BLaER1 treated with 17β-estradiol and CSF1 and Interleukin-3, amounts not matched to agents 10 nM and 100 nM (cell line): ENCODE results near the gene SPC25.

Experiments
- H3K27ac ChIP-seq, 11 experiments: shearing (Covaris generic); formaldehyde crosslinking; 2 replicates each; pipeline ENCODE4 v1.8.1; 2022
- H3K27me3 ChIP-seq, 11 experiments: shearing (Covaris generic); formaldehyde crosslinking; 2 replicates each; pipeline ENCODE4 v1.8.1; 2022
- H3K36me3 ChIP-seq, 11 experiments: shearing (Covaris generic); formaldehyde crosslinking; 2 replicates each; pipeline ENCODE4 v1.8.1; 2022
- H3K4me1 ChIP-seq, 10 experiments: shearing (Covaris generic); formaldehyde crosslinking; 2 replicates each; pipeline ENCODE4 v1.8.1; 2022
- H3K4me2 ChIP-seq, 11 experiments: shearing (Covaris generic); formaldehyde crosslinking; 2 replicates each; pipeline ENCODE4 v1.8.1; 2022
- H3K4me3 ChIP-seq, 10 experiments: shearing (Covaris generic); formaldehyde crosslinking; 2 replicates each; pipeline ENCODE4 v1.8.1; 2022
- H3K9ac ChIP-seq, 11 experiments: shearing (Covaris generic); formaldehyde crosslinking; 2 replicates each; pipeline ENCODE4 v1.8.1; 2022
- H3K9me3 ChIP-seq, 11 experiments: shearing (Covaris generic); formaldehyde crosslinking; replicated peaks in 1 of 11; 2 replicates each; pipeline ENCODE4 v1.8.1; 2022
- H4K20me1 ChIP-seq, 11 experiments: shearing (Covaris generic); formaldehyde crosslinking; 2 replicates each; pipeline ENCODE4 v1.8.1; 2022
- Cebpa-rat ChIP-seq, 11 experiments: shearing (Covaris generic); IDR thresholded peaks; 2 replicates each; pipeline ENCODE4 v1.8.1; 2022

The SPC25 gene

DNA sequence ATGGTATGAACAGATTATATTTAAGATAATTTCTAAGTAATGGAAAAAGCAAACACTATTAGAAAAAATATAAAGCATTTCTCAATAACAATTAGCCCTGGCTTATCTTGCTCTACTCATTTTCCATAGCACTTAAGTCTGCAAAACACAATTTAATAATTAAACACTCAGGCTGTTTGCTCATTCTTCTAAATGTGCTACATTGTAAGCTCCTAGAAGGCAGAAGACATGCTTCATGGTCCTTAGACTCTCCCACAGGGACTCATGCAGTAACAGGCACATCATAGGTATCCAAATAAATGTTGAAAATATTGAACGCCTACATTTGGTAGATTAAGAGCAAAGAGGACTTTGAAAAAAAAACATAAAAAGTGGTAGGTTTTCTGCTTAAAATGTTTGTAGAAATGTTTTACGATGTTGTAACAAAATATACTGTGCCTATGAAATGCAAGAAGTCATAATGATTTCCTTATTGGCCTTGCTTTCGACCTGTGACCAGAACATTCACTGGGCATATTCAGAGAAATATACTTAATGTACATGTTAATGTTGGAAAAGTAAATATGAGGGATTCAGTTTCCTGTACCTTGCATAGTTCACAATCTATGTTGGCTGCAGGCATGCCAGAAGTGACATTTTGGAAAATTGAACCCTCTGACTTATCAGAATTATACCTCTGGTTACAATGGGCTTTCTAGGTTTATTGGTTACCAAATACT is 38.0 kb upstream of the SPC25 start:
- Histone ChIP-seq H3K27ac (no peak overlapping the region), H3K4me1 (peaks cover 0 to 25% (median 11%) of the 10 kb centered on the region in 10 experiments; a peak in 10 of 20 replicates), H3K36me3 (no peaks in the 10 kb centered on the region), H3K4me3 (no peak overlapping the region), H3K4me2 (no peak overlapping the region), H3K27me3 (no peaks in the 10 kb centered on the region), H4K20me1 (no peaks in the 10 kb centered on the region), H3K9me3 (peaks cover 0 to 5% (median 0%) of the 10 kb centered on the region in 11 experiments; a peak in 1 of 22 replicates), H3K9ac (no peak overlapping the region)
- TF ChIP-seq Cebpa-rat (IDR thresholded peaks at IDR 0.05), result no peak

DNA sequence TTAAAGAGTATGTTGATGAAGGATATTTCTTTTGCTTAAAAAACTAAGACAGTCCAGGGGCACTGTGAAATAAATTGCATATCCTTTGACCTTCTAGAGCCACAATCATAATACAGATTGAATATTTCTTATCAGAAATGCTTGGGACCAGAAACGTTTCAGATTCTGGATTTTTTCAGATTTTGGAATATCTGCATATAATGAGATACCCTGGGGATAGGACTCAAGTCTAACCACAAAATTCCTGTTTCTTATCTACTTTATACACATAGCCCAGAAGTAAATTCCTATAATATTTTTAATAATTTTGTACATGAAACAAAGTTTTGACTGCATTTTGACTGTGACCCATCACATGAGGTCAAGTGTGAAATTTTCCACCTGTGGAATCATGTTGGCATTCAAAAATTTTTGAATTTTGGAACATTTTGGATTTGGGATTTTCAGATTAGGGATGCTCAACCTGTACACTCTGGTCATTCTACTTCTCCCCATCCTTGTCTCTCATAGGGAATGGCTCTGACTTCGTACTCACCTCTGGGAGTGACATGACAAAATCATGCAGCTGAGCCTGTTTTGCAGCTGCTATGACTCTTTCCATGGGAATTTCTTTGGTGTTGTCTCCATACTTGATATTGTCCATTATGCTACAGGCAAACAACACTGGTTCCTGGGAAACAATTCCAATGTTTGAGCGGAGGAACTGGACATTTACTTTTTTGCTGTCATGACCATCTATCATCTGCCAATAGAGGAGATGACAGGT is 36.6 kb upstream of the SPC25 start:
- Histone ChIP-seq H3K27me3 (no peaks in the 10 kb centered on the region), H3K4me1 (peaks cover 0 to 25% (median 11%) of the 10 kb centered on the region in 10 experiments; a peak in 10 of 20 replicates), H3K4me3 (no peak overlapping the region), H3K27ac (no peak overlapping the region), H3K9ac (no peak overlapping the region), H4K20me1 (no peaks in the 10 kb centered on the region), H3K9me3 (no peaks in the 10 kb centered on the region), H3K36me3 (no peaks in the 10 kb centered on the region), H3K4me2 (no peak overlapping the region)
- no peak for TF ChIP-seq Cebpa-rat (IDR thresholded peaks at IDR 0.05)

GRCh38 chr2:168920504-168921157 is 30.4 kb upstream of the SPC25 start:
- Histone ChIP-seq H3K4me3 (no peak overlapping the region), H3K4me1 (no peaks in the 10 kb centered on the region), H3K4me2 (no peak overlapping the region), H3K27me3 (no peaks in the 10 kb centered on the region), H3K9me3 (peaks cover 2 to 8% (median 3%) of the 10 kb centered on the region in 11 experiments; a peak in 15 of 22 replicates), H4K20me1 (no peaks in the 10 kb centered on the region), H3K9ac (no peak overlapping the region), H3K36me3 (no peaks in the 10 kb centered on the region), H3K27ac (no peak overlapping the region)
- no peak for TF ChIP-seq Cebpa-rat (IDR thresholded peaks at IDR 0.05)

DNA sequence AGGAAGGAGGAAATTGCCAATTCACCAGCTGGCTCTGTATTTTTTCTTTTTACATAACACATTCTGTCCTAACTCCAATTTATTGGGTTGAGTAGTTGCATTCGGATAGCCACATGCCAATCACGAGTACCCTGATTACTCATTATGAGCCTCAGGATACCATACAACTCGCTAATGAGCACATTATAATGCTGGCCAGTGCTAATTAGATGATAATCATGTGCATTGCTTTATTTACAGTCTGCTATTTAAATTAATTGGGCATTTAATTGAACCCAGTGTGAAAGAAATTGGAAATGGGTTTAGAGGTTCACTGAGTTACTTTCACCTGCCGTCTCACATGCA is 26.1 kb upstream of the SPC25 start:
- no peak for TF ChIP-seq Cebpa-rat (IDR thresholded peaks at IDR 0.05)
- no peaks in the 10 kb centered on the region for H3K36me3 ChIP-seq
- H3K4me2 ChIP-seq, result no peak overlapping the region
- no peak overlapping the region for H3K4me3 ChIP-seq
- no peak overlapping the region for H3K9ac ChIP-seq
- peaks cover 5 to 12% (median 6%) of the 10 kb centered on the region in 11 experiments; a peak in 15 of 22 replicates for H3K9me3 ChIP-seq
- no peaks in the 10 kb centered on the region; a peak in 2 of 22 replicates for H3K27me3 ChIP-seq
- H4K20me1 ChIP-seq, result no peaks in the 10 kb centered on the region
- no peaks in the 10 kb centered on the region for H3K4me1 ChIP-seq
- no peak overlapping the region for H3K27ac ChIP-seq

GRCh38 chr2:168915441-168916330 is 25.5 kb upstream of the SPC25 start:
- Histone ChIP-seq H3K27ac (no peak overlapping the region), H3K4me3 (no peak overlapping the region), H3K9ac (no peak overlapping the region), H3K36me3 (no peaks in the 10 kb centered on the region), H3K4me2 (no peak overlapping the region), H3K9me3 (peaks cover 5 to 12% (median 6%) of the 10 kb centered on the region in 11 experiments; a peak in 15 of 22 replicates), H3K4me1 (no peaks in the 10 kb centered on the region), H4K20me1 (no peaks in the 10 kb centered on the region), H3K27me3 (no peaks in the 10 kb centered on the region; a peak in 2 of 22 replicates)
- no peak for TF ChIP-seq Cebpa-rat (IDR thresholded peaks at IDR 0.05)

DNA sequence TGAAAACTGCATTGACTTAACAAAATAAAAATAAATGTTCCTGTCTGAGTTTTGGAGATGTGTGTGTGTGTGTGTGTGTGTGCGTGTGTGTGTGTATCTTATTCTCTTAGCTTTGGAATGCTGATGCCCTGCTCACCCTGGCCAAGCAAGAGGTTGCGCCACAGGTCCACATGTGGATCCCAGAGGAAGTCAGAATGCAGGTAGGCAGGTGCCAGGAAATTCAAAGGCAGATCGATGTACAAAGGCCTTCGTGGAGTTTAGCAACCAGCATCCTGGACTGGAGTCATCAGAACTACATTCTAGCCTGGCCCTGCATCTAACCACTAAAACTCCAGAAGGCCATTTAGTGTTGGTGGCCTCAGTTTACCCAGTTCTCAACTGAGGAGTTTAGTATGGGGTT is 23.3 kb upstream of the SPC25 start:
- Histone ChIP-seq H3K27ac (no peak overlapping the region), H3K4me3 (no peak overlapping the region), H3K4me1 (no peaks in the 10 kb centered on the region), H3K36me3 (no peaks in the 10 kb centered on the region), H3K9me3 (peaks cover 5 to 12% (median 6%) of the 10 kb centered on the region in 11 experiments; a peak in 15 of 22 replicates), H3K9ac (no peak overlapping the region), H4K20me1 (no peaks in the 10 kb centered on the region), H3K27me3 (no peaks in the 10 kb centered on the region; a peak in 2 of 22 replicates), H3K4me2 (no peak overlapping the region)
- no peak for TF ChIP-seq Cebpa-rat (IDR thresholded peaks at IDR 0.05)

DNA sequence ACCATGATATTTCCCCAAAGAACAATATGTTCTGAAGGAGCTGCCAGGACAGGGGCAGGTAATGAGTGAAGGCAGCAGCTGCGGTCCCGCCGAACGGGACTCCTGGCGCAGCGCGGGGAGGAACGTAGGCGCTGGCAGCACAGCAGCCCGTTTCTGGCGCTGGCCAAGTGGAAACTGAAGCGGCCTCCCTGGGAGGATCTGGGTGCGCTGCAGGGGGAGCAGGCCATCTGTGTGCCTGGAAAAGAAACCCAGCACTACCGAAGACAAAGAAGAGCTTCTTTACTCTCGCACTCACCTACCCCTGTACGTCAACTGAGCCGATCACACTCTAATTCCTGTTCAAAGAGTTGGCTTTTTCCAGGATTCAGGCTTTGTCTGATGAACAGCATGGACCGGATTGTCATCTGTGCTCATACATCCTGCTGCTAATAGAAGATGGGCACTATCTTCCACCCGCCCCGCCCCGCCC is 22.7 kb upstream of the SPC25 start:
- Histone ChIP-seq H3K9me3 (peaks cover 5 to 12% (median 6%) of the 10 kb centered on the region in 11 experiments; a peak in 15 of 22 replicates), H4K20me1 (no peaks in the 10 kb centered on the region), H3K27me3 (no peaks in the 10 kb centered on the region; a peak in 2 of 22 replicates), H3K4me2 (no peak overlapping the region), H3K4me1 (no peaks in the 10 kb centered on the region), H3K4me3 (no peak overlapping the region), H3K36me3 (no peaks in the 10 kb centered on the region), H3K9ac (no peak overlapping the region), H3K27ac (no peak overlapping the region)
- TF ChIP-seq Cebpa-rat (IDR thresholded peaks at IDR 0.05), result no peak

DNA sequence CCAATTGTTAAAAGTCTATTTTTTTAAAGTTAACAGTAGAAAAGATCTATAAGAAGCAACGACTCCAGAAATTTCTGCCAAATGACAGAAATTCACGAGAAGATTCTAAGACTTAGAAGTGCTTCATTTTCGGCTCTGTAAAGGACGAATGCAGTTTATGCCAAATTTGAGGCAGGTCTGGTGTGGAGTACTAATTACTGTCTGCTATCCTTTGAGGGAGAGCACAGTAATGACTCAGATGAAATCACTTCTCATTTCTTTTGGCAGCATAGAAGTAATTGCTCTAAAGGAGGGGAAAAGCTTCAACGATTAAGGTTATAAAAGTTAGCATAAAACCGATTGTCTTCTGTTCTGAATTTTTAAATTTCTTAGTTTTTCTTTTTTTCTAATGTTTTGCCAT is 22.2 kb upstream of the SPC25 start:
- TF ChIP-seq Cebpa-rat (IDR thresholded peaks at IDR 0.05), result no peak
- no peak overlapping the region for H3K4me2 ChIP-seq
- H3K27me3 ChIP-seq, result no peaks in the 10 kb centered on the region; a peak in 2 of 22 replicates
- no peak overlapping the region for H3K27ac ChIP-seq
- H3K9ac ChIP-seq, result no peak overlapping the region
- H4K20me1 ChIP-seq, result no peaks in the 10 kb centered on the region
- H3K9me3 ChIP-seq, result peaks cover 5 to 12% (median 6%) of the 10 kb centered on the region in 11 experiments; a peak in 15 of 22 replicates
- no peak overlapping the region for H3K4me3 ChIP-seq
- no peaks in the 10 kb centered on the region for H3K4me1 ChIP-seq
- no peaks in the 10 kb centered on the region for H3K36me3 ChIP-seq
